ENCODE results near the gene SMPDL3B.
"Not testable (repeated sequence)": the region's sequence is repeated elsewhere in the genome, so short reads cannot be mapped to it uniquely, and the experiment has no call there.

The SMPDL3B gene

DNA sequence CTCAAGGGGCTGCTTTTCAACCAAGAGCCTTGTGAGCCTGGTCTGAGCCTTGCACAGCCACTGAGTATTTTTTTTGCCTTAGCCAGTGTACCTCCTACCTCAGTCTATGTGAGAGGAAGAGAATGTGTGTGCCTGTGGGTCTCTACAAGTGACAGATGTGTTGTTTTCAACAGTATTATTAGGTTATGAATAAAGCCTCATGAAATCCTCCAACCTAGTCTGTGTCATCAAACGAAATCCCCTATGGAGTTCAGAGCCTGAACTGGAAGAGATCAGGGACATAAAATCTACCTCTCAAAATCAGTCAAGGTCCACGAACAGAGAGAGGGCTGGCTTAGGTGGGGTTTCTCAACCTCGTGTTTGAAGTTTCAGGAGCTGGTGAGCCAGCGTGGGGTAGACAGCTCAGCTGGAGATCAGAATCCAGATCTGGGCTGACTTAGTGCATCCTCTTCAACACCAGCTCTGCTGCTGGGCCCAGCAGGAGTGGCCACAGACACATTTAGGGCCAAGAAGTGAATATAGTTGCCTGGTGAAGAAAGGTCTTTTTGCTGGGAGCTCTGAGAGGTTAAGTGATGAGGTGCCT is 33.2 kb downstream of the SMPDL3B start:
- DNase-seq (ENCODE audit: extremely low read depth in 1 of 2, low read depth in 1 of 2), result no peak

- DNase-seq (ENCODE audit: extremely low read depth in 1 of 2, low read depth in 1 of 2), result no peak
These were observed 33.9 kb downstream of the SMPDL3B start for GRCh38 chr1:27968692-27969091.

DNA sequence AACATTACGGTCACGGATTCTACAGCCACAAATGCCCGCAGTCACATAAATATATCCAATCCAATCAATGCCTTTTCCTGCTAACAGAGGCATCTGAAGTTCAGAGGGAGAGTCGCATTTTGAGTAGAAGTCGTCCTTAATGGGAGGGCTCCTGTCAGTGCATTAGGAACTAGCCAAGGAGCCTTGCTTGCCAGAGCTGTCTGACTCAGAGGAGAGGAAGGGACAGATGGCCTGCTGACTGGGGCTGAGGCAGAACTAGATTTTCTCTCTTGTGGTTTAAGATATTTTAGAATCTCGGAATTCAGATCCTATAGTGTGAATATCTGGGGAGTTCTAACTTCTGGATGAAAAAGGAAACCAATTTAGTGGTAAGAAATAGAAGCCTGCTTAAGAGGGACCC is 35.6 kb downstream of the SMPDL3B start:
- no peak for DNase-seq (ENCODE audit: extremely low read depth in 1 of 2, low read depth in 1 of 2)

DNA sequence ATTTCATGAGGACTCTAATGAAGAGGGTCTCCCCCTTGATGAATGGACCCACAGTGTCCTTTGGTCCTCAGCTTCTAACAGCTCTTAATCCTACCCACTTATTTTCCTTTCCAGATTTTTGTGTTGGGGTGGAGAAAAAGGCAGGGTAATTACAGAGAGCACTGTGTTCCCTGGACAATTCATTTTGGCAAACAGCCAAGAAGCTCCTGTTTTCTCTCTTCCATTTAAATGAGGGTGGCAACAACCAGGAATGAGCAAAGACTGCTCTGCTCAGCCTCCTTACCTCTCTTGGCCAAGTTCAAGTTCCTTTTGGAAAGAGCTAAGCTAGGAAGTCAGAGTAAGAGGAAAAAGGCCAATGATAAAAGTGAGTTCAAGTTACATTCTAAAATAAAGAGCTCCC is 36.9 kb downstream of the SMPDL3B start:
- DNase-seq (ENCODE audit: extremely low read depth in 1 of 2, low read depth in 1 of 2), result no peak

DNA sequence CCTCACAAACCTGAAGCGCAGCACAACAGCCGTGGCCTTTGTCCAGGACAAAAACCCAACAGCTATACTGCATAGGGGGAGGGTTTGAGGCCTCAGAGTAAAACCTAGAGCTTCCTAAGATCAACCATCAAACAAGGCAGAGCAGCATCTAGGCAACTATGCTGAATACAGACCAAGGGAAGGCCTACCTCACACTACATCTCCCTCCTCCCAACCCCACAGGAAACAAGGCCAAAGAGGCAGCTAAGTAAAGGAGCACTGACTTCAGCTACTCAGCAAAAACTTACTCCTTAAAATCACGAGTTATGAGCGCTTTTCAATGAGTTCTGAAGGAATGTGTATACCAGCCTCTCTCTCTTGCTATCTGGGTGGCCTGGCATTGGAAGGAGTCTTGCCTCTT is 37.3 kb downstream of the SMPDL3B start:
- DNase-seq (ENCODE audit: extremely low read depth in 1 of 2, low read depth in 1 of 2), result no peak

DNA sequence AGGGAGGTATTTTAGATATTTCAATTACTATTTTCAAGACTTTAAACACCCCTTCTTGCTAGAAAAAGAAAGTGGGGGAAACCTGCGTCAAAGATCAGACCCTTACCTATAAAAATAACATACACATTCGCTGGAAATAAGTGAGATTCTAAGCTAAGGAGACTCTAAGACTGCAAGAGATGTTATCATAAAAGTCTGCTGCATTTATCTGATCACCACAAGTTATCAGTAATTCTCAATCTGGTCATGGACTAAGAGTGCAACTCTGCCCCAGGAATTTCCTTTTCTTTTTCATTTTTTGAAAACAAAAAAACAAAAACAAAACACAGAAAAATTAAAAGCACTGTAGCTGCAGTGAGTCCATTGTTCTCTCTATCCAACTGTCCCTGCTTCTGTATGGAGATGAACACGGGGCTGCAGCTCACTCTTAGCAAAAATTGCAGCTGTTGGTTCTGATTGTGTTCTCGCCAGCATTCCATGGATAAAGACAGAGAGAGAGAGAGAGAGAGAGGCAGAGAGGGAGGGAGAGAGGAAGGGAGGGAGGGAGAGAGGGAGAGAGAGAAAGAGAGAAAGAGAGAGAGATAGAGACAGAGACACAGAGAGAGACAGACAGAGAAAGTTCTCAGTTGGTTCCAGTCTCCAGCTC is 39.1 kb downstream of the SMPDL3B start:
- no peak for DNase-seq (ENCODE audit: extremely low read depth in 1 of 2, low read depth in 1 of 2)

DNA sequence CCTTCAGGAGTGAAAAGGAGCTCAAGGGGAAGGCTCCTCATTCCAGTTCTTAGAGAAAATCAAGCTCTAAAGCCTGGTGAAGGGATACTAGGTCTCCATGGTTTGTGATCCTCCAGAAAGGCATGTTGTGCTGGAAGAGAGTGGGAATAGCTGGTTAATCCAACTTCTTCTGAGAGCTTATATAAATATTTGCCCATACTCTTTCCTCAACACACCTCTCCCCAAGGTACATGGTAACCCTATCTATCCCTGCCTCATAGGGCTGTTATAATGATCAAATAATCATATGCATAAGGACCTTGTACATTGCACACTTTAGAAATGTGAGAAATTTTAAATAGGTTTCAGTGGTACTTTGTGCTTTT is 39.6 kb downstream of the SMPDL3B start:
- DNase-seq (ENCODE audit: extremely low read depth in 1 of 2, low read depth in 1 of 2), result no peak

GRCh38 chr1:27979151-27979858 is 44.5 kb downstream of the SMPDL3B start:
- DNase-seq (ENCODE audit: extremely low read depth in 1 of 2, low read depth in 1 of 2), result no peak

DNA sequence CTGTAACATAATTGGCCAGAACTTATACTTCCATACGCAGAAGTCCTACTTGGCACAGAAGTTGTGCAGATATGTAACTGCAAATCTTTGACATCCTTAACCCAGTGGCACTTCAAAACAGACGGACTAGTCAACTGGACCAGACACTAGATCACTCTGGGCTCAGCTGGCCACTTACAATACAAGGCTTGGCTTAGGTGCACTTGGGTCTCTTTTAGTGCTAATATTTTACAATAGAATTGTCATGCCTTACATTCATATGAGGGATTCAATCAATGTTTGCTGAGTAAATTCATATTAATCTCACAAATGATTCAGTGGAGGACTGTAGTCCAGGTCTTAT is 45.0 kb downstream of the SMPDL3B start:
- no peak for DNase-seq (ENCODE audit: extremely low read depth in 1 of 2, low read depth in 1 of 2)

DNA sequence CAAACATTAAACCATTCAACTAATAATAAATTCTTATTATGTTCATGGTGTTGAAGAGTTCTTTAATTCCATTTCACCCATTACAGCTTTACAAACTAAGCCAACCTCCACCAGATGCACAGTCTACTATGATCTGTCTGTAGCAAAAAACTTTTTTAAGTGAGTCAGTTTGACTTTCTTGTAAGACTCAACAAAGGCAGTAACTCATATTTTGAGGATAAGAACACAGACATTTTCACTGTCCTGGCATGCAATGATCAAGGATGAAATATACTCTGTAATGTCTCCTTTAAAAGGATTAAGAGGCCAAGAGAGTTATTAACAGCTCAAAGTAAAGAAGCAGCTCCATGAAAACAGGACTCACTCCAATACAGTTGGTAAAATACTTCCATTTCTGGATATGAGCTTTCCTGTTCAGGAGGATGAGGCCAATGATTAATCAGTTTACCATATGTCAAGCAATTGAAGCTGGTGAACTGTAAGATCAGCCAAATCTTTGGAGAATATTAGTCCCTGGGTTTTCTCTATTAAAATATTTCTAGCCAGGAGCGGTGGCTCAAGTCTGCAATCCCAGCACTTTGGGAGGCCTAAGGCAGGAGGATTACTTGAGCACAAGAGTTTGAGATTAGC is 45.5 kb downstream of the SMPDL3B start:
- DNase-seq (ENCODE audit: extremely low read depth in 1 of 2, low read depth in 1 of 2), result no peak

GRCh38 chr1:27981145-27981544 is 46.3 kb downstream of the SMPDL3B start:
- no peak for DNase-seq (ENCODE audit: extremely low read depth in 1 of 2, low read depth in 1 of 2)

GRCh38 chr1:27990920-27991537 is 56.2 kb downstream of the SMPDL3B start:
- DNase-seq (ENCODE audit: extremely low read depth in 1 of 2, low read depth in 1 of 2), result no peak

- DNase-seq (ENCODE audit: extremely low read depth in 1 of 2, low read depth in 1 of 2), result peak in 1 of 2 donors; percentile 20
These were observed 57.5 kb downstream of the SMPDL3B start for GRCh38 chr1:27992276-27992675.

- no peak for DNase-seq (ENCODE audit: extremely low read depth in 1 of 2, low read depth in 1 of 2)
These were observed 58.4 kb downstream of the SMPDL3B start for GRCh38 chr1:27993241-27993640.

DNA sequence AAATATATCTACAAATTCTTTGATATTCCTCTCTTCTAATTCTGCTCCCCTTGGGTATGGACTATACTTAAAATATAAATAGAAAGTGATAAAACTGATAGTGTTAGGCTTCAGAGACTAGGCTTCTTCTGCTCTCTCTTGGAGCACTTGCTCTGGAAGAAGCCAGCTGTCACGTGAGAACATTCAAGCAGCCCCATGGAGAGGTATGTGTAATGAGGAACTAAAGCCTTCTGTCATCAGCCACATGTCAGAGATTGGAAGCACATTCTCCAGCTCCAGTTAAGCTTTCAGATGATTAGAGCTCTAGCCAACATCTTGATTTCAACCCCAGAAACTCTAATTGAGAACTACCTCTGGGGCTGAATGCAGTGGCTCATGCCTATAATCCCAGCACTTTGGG is 59.3 kb downstream of the SMPDL3B start:
- DNase-seq (ENCODE audit: extremely low read depth in 1 of 2, low read depth in 1 of 2), result no peak

GRCh38 chr1:27994526-27994925 is 59.7 kb downstream of the SMPDL3B start:
- not testable (repeated sequence) for DNase-seq (ENCODE audit: extremely low read depth in 1 of 2, low read depth in 1 of 2)

DNA sequence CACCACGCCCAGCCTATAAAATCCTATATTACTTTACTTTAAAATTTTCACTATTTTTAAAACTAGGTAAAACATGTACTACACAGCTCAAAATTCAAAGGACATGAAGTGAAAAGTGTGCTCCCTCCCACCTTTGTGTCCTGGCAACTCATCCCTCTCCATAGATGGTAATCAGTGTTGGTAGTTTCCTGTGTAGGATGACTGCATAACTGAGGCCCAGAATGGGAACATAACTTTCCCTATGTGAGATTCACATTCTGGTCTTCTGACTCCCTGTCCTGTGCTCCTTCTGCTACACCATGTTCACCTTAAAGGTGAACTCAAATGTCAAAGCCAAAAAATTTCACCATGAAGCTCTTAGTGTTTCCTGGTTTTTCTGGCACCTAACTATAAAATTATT is 64.3 kb downstream of the SMPDL3B start:
- DNase-seq (ENCODE audit: extremely low read depth in 1 of 2, low read depth in 1 of 2), result no peak

DNA sequence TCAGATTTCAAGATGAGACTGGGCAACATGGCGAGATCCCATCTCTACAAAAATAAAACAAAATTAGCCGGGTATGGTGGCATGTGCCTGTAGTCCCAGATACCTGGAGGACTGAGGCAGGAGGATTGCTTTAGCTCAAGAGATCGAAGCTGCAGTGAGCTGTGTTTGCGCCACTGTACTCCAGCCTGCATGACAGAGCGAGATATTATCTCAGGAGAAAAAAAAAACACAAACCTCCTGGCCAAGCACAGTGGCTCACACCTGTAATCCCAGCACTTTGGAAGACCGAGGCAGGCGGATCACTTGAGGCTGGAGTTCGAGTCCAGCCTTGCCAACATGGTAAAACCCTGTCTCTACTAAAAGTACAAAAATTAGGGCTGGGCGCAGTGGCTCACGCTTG is 67.8 kb downstream of the SMPDL3B start:
- DNase-seq (ENCODE audit: extremely low read depth in 1 of 2, low read depth in 1 of 2), result no peak

GRCh38 chr1:28003117-28003516 is 68.3 kb downstream of the SMPDL3B start:
- DNase-seq (ENCODE audit: extremely low read depth in 1 of 2, low read depth in 1 of 2), result not testable (repeated sequence)
